Stimulated activated CD8-positive, alpha-beta memory T cell treated with anti-CD3 and anti-CD28 coated beads, Interleukin-15, amount 100 ng/mL, for 48 hours (primary cell): ENCODE data around the gene CELSR2.
"Not testable (repeated sequence)": the region's sequence is repeated elsewhere in the genome, so short reads cannot be mapped to it uniquely, and the experiment has no call there.

Experiments
- DNase-seq, 2 donors: peaks; one replicate each; pipeline ENCODE4 v3.0.0-alpha.2; 2020; ENCODE audit warnings: low read depth in 2 of 2

Gene CELSR2, protein sequence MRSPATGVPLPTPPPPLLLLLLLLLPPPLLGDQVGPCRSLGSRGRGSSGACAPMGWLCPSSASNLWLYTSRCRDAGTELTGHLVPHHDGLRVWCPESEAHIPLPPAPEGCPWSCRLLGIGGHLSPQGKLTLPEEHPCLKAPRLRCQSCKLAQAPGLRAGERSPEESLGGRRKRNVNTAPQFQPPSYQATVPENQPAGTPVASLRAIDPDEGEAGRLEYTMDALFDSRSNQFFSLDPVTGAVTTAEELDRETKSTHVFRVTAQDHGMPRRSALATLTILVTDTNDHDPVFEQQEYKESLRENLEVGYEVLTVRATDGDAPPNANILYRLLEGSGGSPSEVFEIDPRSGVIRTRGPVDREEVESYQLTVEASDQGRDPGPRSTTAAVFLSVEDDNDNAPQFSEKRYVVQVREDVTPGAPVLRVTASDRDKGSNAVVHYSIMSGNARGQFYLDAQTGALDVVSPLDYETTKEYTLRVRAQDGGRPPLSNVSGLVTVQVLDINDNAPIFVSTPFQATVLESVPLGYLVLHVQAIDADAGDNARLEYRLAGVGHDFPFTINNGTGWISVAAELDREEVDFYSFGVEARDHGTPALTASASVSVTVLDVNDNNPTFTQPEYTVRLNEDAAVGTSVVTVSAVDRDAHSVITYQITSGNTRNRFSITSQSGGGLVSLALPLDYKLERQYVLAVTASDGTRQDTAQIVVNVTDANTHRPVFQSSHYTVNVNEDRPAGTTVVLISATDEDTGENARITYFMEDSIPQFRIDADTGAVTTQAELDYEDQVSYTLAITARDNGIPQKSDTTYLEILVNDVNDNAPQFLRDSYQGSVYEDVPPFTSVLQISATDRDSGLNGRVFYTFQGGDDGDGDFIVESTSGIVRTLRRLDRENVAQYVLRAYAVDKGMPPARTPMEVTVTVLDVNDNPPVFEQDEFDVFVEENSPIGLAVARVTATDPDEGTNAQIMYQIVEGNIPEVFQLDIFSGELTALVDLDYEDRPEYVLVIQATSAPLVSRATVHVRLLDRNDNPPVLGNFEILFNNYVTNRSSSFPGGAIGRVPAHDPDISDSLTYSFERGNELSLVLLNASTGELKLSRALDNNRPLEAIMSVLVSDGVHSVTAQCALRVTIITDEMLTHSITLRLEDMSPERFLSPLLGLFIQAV (N-terminal part only)

DNA sequence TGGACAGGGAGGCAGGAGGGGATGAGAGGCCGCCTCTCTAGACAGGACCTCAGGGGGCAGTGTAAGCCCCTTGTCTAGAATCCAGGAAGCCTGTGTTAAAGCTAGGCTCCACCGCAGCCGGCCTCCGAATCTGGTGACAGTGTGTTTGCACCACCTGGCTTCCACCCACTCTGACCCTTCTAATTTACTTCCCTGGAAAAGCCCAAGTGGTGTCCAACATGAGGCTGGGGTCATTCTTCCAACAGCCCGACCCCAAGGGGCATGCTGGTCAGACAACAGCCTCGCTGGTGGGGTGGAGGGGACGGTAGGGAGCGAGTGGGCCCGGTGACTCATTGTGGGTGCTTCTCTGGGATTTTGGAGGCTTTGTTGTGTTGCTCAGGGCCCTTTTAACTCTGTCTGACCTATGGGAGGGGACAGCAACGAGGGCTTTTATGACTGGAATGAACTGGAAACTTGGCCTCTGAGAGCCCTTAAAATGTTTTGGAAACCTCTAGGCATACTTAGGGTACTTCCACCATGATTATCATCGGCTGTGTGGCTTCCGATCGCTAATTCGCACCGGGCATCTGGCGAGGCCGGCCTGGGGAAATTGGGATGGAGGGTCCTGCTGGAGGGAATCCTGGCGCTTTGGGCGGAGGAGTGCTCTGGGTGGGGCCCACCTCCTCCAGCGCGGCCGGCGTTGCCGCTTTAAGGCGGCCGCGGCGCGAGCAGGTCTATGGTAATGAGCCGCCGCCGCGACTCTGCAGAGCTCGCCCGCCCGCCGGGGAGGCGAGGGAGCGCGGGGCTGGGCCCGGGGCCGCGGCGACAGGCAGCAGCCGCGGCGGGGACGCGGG is at the start of gene CELSR2:
Gene CELSR2 (plus strand): TSS at position 743 of the 833 bp plus-strand sequence. CDS start 541 bp downstream, outside the sequence.
- DNase-seq: peak; percentile 32 to 47

DNA sequence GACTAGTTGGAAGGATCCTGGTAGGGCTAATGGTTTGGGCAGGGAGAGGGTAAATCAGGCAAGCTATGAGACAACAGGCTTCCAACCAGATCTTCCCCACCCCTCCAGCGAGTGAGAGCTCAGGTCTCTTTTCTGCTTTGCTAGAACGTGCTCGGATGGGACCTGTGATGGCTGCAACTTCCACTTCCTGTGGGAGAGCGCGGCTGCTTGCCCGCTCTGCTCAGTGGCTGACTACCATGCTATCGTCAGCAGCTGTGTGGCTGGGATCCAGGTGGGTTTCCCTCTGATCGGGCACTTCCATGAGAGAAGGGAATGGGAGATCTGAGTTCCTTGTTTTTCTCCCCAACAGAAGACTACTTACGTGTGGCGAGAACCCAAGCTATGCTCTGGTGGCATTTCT is 49.6 kb upstream of the CELSR2 start:
- no peak for DNase-seq

DNA sequence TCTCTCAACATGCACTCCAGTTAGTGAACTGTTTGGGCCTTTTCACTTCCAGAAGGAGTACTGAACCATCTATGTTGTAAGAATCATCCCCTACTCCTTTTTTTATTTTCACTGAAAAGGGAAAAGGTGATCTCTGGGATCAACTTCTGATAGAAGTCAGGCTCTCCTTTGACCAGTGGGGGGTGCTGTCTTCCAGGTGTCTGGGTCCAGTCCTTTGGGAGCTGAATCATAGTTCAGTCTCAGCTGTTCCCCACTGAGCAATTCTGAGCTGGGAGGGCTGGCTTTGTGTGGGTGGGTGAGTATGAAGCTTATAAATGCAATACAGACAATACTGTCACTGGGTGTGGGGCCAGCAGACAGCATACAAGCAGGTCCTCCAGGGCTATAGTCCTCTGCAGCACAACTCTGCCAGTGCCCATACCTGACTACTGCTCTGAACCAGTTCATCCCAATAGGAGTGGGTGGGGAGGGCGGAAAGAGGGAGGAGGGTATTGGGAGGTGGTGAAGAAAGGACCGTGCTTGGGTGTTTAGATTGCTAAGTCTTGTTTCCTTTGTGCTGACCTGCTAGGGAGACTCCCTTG is 48.1 kb upstream of the CELSR2 start:
- peak; percentile 61 to 78 for DNase-seq

DNA sequence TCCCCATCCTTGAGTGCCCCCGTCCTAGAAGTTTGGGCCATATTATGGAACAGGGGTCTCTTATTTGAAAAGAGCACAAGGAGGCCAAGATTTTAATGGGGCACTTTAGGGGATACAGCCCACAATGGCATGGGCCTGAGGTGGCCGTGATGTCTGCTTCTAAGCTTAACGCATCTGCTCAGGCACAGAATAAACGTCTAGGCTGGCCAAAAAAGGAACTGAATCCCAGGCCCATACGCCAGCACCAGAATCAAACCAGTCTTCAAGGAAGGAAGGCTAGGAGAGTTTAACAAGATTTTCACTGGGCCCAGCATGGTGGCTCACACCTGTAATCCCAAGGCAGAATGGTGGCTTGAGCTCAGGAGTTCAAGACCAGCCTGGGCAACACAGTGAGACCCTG is 44.9 kb upstream of the CELSR2 start:
- DNase-seq: no peak

DNA sequence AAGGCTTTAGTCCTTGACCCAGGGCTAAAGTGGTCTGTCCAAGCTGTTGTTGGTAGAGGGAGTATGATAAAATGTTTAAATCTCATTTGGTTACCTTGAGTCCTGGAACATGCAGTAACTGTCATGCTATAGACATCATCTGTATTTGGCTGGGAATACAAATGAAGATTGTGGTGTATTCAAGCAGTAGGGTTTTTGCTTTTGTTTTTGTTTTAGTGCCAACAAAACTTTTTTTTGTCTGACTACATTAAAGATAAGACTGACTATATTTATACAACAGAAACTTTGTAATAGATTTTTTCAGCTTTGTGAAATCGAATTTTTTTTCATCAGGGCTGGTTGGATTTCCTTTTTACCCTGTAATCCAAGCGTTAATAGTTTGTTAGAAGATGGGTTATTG is 43.0 kb upstream of the CELSR2 start:
- DNase-seq: no peak

DNA sequence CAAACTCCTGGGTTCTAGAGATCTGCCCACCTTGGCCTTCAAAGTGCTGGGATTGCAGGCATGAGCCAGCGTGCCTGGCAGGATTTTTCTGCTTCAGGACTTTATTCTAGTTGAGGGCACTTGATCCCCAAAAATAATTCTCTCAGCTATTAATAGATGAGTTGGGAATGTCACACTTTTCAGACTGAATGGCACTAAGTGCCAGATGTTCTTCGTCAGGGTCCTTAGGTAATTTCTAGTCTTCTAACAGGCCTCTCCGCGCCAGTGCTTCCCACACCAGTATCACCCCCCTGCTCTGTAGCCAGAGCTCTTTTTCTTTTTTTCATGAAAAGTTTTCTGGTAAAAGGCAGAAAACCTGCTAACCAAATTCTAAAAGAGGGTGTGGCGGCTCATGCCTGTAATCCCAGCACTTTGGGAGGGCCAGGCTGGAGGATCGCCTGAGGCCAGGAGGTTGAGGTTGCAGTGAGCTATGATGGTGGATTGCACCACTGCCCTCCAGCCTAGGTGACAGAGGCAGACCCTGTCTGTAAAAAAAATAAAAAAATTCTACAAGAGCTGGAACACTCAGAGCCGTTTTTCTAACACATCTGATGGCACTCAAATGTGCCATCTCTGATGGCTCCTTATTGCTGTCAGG is 41.8 kb upstream of the CELSR2 start:
- no peak for DNase-seq

DNA sequence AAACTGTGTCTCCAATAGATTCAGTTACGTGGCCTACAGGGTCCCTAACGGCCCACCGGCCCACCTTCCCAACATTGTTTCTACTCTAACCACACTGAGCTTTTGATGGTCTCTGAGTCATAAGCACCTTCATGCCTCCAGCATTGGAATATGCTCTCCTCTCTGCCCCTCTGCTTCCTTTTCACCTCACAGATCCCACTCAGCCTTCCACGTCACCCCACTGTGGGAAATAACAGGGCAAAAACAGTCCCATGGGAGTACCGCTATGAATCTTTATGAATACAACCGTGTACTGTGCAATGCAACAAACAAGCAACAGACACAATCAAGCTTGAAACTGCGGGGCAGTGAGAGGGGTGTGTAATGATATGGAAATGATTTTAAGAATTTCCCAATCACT is 40.9 kb upstream of the CELSR2 start:
- no peak for DNase-seq

DNA sequence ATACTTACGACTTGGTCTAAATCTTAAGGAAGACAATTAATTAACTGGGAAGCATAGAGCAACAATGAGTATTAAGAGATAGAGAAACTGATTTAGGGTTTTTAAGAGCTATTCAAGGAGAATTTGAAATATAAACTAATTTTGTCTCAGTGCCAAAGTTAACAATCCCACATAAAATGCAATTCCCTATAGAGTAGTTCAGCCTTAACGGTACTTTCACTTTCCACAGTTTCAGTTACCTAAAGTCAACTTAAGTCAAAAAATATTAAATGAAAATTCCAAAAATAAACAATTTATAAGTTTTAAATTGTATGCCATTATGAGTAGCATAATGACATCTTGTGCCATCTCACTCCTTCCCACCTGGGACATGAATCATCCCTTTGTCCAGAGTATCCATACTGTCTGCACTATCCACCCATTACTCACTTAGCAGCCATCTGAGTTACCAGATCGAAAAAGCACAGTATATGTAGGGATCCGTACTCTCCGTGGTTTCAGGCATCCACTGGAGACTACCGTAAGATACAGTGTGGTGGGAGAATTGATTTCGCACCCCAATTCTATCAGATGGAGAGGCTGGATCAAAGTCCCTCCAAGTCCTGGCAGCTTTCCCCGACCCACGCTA is 40.4 kb upstream of the CELSR2 start:
- DNase-seq: no peak

DNA sequence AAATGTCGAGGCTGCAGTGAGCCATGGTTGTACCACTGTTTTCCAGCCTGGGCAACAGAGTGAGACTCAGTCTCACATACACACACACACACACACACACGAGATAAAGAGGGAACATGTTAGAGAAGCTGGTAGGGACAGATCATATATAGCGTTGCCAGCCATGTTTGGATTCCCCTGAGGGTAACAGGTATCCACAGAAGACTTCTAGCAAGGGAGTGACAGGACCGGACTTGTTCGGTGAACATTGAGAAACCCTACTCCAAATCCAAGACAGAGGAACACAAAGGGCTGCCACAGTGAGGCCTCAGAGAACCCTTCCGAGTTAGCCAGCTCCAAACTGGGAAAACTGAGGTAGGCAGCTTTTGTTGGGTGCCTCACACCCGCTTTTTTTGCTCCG is 39.3 kb upstream of the CELSR2 start:
- DNase-seq: no peak

DNA sequence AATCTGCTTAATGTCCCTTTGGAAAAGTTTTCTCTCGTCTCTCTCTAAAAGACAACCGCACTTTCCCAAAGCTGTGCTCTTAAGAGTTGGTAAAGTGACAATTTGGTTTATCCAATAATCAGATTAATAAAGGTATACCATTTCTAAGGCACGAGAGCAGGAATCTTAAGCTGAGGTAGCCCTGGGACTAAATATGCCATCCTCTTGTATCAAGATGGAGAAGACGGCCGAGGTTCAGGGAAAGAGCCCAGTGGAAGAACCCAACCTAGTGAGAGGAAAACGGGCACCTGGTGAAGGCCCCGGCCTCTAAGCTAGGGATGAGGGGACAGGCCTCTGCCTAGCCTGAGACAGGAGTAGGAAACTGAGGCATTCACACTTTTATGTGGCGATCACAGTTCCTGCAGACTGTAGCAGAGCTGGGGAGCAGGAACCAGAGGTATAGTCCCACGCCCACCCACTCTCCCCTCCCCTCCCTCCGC is 36.0 kb upstream of the CELSR2 start:
- no peak for DNase-seq

DNA sequence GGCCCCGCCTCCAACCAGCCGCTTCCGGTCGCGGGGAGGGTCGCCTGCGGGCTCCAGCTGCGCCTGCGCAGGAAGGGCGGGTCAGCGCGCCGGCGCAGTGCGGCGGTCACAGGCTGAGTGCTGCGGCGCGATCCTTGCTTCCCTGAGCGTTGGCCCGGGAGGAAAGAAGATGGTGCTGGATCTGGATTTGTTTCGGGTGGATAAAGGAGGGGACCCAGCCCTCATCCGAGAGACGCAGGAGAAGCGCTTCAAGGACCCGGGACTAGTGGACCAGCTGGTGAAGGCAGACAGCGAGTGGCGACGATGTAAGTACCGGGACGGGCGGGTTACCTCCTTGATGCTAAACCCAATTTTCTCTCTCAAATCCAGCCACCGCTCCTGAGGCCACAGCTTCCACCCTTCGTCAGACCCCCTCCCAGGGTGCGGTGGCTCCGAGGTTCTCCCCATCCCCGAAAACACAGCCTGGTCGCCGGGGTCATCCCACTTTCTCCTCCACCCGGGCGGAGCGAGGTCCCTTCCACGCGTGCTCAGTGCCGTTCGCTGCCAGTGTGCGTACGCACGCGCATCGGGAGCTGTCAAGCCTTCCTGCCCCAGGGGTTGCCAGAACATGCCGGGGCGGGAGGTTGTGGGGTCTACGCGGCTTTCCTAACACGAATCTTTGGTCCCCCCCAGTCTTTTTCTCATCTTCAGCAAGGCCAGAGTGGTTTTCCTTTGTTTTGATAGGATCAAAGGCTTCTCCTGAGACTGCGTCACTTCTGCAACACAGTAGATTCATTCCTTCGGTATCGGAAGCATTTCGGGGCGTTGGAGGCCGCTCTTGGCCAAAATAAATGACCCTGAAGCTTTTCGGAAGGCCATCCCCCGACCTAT is 35.3 kb upstream of the CELSR2 start, which contains the start of gene SARS1:
Gene SARS1 (plus strand): TSS at position 95 of the 870 bp plus-strand sequence. CDS start 75 bp downstream, at position 170.
- peak; percentile 82 for DNase-seq

DNA sequence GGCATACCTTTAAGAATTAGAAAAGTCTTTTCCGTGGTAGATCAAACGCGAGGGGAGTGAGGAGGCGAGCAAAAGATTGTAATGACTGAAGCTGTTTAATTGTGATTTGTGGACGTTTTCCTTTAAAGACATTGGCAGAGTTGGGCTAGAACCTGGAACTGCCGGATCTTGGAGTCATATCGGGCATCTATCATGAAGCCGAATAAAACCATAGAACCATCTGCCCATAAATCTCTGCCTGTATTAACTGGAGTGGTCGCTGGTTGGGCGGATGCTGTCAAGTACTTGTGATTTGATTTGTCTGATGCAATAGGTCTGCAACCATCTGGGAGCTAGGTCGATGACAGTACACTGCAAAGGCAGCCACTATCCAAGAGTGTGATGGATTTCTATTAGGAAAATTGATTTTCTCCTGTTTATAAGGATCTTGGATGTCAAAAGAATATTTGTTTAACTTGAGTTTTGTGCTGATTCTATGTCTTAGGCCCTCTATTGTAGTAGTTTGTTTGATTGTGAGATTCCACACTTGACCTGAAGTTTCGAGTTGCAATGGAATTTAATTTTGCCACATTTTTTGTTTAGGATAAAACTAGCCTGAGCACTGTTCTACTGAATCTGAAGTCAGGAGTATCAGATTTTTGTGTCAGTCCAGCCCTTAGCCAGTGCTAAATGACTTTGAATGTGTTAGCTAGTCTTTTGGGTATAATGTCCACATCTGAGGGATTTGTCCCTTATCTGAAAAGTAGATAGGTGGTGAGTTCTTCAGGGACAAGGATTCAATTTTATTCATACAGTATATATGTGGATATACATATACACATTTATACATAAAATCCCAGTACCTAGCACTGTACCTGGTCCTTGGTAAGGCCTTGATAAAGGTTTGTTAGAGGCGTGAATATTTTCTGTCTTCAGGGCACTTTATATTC is 34.4 kb upstream of the CELSR2 start:
- DNase-seq: peak in 1 of 2 donors; percentile 27

DNA sequence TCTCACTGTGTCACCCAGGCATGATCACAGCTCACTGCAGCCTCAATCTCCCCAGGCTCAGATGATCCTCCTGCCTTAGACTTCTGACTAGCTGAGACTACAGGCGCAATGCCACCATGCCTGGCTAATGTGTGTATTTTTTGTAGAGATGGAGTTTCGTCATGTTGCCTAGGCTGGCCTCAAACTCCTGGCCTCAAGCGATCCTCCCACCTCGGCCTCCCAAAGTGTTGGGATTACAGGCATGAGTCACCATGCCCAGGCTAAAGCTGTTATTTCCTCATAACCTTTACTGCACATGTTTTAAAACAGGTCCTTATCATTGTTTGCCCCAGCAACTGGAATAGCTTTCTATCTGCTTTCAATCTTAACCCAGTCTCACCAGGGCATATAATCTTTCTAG is 32.7 kb upstream of the CELSR2 start:
- DNase-seq: no peak

DNA sequence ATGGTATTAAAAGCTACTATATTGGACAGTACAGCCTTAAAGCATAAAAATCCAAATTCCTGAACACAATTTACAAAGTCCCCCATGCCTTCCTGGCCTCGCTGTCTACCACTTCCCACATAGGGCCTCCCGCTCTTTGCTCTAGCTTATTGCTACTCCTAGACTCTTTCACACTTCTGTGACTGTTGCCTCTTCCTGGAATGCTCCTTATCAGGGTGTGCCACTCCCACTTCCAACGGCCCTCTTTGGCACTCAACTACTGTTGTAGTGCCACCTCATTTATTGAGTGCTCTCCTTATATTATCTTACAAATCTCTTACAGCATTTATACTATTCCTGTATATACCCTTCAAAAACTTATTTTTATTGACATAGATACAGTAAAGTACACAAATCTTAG is 30.8 kb upstream of the CELSR2 start:
- no peak for DNase-seq

DNA sequence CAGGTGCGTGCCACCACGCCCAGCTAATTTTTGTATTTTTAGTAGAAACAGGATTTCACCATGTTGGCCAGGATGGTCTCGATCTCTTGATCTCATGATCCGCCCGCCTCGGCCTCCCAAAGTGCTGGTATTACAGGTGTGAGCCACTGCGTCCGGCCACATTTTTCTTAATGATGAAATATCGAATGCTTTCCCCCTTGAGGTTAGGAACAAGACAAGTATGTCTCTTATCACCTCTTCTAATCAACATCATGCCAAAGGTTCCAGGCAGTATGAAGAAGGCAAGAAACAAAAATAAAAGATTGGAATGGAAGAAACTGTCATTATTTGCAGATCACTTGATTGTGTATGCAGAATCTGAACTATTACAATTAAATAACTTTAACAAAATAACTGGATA is 28.1 kb upstream of the CELSR2 start:
- DNase-seq: not testable (repeated sequence)

DNA sequence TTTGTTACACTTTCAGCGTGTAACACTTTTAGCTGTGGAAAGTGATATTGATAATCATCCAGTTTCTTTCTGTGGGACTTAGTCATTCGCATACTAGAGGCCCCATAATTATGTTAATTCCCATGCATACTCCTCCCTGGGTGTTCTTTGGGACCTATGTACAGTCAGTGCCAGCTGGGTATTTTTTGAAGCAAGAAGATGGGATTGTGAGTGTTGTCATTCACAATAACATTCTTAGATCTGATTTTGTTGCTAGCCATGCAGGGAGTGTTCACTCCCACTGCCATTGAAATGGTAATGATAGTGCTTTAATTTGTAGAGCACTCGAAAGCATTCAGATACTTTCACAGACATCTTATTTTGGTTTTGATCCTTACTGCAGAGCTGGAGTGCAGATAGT is 24.0 kb upstream of the CELSR2 start:
- no peak for DNase-seq

DNA sequence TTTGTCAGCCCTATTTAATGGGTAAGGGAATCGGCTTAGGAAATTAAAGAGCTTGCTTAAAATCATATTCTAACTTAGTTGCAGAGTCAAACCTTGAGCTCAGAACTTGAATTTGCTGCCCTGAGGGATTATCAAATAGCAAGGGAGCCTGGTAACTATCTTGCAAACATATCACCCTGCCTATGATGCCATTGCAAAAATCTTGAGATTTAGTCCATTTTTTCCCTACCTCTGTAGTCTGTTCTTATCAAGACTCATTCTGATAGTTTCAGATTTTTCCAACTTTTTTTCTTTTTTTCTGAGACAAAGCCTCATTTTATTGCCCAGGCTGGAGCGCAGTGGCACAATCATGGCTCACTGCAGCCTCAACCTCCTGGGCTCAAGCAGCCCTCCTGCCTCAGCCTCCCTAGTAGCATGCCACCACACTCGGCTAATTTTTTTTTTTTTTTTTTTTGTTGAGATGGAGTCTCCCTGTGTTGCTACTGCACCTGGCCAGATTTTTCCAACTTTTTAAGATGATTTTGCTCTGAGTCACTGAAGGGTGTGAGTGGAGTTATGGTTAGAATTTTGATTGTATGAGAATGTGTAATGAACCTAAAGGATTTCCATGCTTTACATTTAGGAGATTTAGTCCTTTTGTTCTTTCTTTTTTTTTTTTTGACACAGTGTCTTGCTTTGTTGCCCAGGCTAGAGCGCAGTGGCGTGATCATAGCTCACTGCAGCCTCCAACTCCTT is 23.5 kb upstream of the CELSR2 start:
- no peak for DNase-seq
